GM21381 (cell line): ENCODE data around the gene MED13L.
"Not testable (repeated sequence)": the region's sequence is repeated elsewhere in the genome, so short reads cannot be mapped to it uniquely, and the experiment has no call there.

Experiments used
- ATAC-seq: cut with Tn5 transposase; IDR thresholded peaks from one replicate; pipeline ENCODE4 v1.9.1; 2021; ENCODE audit warnings: mild to moderate bottlenecking, moderate library complexity; ENCODE audit not compliant: unreplicated experiment

MED13L gene

DNA sequence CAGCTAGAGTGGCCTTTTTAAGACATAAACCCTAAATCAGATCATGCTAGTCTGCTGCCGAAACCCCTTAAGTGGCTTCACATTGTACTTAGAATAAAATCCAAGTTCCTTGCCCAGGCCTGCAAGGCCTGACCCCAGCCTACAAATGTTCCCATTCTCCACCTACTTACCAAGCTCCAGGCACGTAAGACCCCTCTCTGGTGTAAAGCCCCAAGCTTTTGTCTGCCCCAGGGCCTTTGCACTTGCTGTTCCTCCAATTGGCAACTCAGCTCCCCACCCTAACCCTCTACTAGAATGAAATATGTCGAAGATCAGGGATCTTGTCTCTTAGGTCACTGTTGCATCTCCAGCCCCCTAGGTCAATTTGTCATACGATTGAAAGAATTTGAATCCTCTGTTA, 27.1 kb upstream of the MED13L start:
- no peak for ATAC-seq

DNA sequence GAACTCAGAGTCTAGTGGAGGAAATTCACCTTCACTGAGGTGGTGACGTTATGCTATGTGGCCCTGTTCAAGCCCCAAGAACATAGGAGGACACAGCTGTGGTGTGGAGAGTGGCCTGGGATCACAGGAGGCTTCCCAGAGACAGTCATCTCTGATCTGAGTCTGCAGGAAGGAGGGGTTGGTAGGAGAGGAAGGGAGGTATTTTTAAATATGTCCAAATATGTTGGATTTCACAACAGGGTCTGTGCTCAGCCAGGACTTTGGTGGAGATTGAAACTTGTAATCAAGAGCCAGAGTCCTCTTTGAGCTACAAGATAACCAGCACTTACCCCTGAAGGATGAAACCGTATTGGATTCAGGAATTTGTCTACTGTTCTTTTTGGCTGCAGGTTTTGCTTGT, 26.4 kb upstream of the MED13L start:
- ATAC-seq: no peak

DNA sequence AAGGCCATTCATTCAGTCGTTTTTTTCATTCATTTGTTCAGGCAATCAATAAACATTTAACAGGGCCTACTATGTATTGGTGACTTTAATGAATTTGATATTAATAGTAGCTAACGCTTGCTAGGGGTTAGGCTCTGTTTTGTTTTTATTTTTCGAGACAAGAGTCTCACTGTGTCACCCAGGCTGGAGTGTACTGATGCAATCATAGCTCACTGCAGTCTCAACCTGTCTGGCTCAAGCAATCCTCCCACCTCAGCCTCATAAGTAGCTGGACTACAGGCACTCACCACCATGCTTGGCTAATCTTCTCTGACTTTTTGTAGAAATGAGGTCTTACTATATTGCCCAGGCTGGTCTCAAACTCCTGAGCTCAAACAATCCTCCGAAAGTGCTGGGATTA, 25.6 kb upstream of the MED13L start:
- no peak for ATAC-seq

- no peak for ATAC-seq
These were observed 24.9 kb upstream of the MED13L start for GRCh38 chr12:116302166-116303058.

- no peak for ATAC-seq
These were observed 24.1 kb upstream of the MED13L start for GRCh38 chr12:116301621-116302020.

DNA sequence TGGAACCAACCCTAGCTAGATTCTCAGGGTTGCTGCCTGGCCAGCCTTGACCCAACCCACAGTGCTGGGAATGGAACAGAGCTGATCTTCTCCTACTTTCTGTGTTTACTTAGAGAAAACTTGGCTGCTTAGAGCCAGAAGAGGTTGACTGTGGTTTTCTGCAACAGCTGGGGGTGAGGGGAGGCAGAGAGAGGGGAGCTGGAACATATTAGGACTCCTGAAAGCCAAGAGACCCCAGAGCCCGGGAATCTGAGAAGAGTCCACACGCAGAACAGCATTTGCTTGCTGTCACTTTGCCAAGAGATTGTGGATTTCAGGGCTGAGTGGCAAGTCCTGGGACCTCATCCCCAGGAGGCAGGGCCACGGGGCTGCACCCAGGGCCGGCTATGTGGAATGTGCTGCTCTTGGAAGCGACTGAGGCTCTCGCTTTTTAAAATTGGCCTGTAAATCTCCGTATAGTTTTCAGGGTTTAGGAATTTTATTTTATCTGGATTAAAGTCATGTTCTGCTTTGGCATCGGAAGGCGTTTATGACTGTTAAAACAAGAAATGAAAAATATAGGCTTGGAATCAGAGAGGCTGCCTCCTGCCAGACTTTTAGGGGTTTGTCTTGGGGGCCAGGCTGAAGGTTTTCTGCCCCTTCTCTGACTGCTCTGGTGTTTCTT, 22.3 kb upstream of the MED13L start:
- ATAC-seq: no peak

GRCh38 chr12:116299064-116299463, 21.6 kb upstream of the MED13L start:
- no peak for ATAC-seq

DNA sequence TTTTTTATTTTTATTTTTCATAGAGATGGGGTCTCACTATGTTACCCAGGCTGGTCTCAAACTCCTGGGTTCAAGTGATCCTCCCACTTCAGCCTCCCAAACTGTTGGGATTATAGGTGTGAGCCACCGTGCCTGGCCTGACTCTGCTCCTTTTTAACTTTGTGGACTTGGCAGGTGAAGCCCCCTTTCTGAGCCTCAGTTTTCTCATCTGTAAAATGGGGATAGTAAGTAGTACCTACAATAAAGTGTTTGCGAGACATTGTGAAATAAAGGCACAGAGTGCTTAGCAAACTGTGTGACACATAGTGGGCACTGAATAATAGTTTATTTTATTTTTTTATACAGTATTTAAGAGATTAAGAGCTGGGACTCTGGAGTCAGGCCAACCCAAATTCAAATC, 21.1 kb upstream of the MED13L start:
- no peak for ATAC-seq

DNA sequence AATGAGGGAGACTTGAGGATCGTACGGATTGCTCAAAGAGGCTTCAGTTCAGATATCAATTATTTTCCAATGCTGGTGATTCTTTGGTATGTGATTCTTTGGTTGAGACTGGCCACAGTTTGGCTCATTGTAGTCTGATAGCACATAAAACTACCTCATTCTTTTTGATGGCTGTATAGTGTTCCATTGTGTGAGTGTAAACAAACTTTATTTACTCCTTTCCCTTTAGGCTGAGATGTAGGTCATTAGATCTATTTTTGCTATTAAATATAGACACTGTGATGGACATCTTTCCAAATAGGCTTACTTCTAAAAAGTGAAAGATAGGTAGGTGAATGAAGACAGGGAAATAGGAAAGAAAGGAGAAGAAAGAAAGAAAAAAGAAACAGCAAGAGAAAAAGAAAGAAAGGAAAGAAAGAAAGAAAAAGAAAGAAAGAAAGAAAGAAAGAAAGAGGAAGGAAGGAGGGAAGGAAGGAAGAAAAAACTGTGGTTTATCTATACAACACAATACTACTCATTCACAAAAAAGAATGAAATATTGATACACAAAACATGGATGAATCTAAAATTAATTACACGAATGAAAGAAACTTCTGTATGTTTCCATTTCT, 19.8 kb upstream of the MED13L start:
- no peak for ATAC-seq

- no peak for ATAC-seq
These were observed 18.1 kb upstream of the MED13L start for GRCh38 chr12:116295327-116296263.

DNA sequence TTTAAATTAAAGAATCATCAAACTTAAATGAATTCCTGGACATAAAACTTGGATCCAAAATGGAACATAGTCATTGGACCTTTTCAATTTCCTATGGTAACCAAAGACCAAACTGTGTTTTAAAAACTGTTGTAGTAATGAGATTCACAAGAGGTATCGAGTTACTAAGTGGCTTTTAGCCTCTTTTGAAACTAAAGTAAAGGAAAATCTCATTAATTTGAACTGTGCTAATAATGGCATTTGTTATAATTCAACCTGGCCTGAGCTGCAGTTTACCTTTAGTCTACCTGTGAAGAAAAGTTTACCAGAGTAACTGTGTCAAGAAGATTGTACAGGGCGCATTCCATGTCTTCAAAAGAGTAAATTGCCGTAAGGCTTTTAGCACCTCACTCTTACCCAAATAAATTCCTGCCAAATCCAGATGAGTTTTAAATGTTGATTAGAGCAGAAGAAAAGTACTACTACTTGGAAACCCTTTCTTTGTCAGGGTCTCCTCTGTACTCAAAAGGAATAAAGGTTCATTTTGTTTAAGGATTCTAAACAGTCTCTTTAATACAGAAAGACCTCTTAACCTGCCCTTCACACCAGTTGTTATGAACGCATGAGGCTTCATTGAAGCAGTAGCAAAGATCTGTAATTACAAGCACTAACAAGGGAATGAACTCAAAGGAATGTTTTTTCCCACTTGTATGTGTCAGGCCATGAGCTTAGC, 17.1 kb upstream of the MED13L start:
- no peak for ATAC-seq

GRCh38 chr12:116293687-116294453, 16.4 kb upstream of the MED13L start:
- no peak for ATAC-seq

DNA sequence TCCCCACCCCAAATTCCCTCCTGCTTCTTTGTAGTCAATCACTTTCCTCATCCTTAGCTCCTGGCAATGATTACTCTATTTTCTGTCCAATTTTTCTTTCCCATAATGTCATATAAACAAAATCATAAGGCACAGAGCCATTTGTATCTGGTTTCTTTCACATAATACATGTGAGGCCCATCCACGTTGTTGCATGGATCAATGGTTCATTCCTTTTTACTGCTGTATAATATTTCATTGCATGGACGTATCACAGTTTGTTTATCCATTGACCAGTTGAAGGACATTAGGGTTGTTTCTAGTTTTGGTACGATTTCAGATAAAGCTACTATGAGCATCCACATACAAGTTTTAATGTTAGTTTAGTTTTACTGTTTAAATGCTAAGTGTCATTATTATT, 13.7 kb upstream of the MED13L start:
- ATAC-seq: no peak

DNA sequence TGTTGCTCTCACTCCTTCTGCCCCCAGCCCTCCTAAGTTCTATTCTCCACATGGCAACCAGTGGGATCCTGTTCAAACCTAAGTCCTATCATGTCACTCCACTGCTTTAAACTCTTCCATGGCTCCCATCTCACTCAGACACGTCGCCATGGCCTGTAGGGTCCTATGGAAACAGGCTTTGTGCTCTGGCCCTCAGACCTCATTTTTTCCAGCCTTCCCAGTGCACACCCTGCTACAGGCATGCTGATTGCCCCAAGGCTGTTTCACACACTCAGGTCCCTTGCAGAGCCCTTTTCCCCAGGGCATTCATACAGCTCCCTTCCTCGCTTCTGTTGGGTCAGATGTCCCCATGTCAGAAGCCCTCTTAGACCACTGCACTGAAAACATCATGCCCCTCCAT, 11.2 kb upstream of the MED13L start:
- ATAC-seq: no peak

- no peak for ATAC-seq
These were observed 10.4 kb upstream of the MED13L start for GRCh38 chr12:116287842-116288301.

DNA sequence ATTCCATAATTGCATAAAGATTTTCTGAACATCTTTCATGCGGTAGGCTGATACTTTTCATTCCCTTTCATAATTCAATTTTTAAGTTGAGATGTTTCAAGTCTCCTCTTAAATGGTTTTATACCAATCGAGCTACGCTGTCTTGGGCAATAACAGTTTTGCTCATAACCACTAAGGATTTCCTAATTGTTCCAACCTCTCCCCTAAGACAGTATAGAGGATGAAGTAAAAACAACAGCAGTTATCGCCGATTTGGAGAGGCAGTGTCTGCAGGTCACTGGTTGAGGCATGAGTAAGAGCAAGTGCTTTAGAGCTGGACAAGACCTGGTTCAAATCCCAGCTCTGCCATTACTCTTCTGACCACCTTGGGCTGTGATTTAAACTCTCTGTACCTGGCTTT, 6.9 kb upstream of the MED13L start:
- ATAC-seq: no peak

- not testable (repeated sequence) for ATAC-seq
These were observed 6.4 kb upstream of the MED13L start for GRCh38 chr12:116283881-116284280.

- no peak for ATAC-seq
These were observed 5.1 kb upstream of the MED13L start for GRCh38 chr12:116282371-116283286.
